ENCODE results near the gene GSE1. TPM values are rescaled to one million over a fixed set of nuclear protein-coding genes. Genes with fewer than 3 reads are reported as not detected.
A peak's percentile ranks its signal among the peaks of the same experiment; 100 is the strongest.

The GSE1 gene
- total and polyA plus RNA-seq, 2 of the 13 experiments (the other 11 are each of a cell fraction or from before 2014, with no cell fraction given), result 16.1 to 31.2 TPM

- TF ChIP-seq ZNF609 (CRISPR knock-in tag; IDR thresholded peaks at IDR 0.05; ENCODE audit: borderline replicate concordance) (no peak), IKZF5 (CRISPR knock-in tag; IDR thresholded peaks at IDR 0.05) (no peak), RFX3 (CRISPR knock-in tag; IDR thresholded peaks at IDR 0.05) (no peak), ATF3 (CRISPR knock-in tag; IDR thresholded peaks at IDR 0.05) (peak; percentile 16; the same call in 1 of the 2 replicates), CC2D1A (CRISPR knock-in tag; IDR thresholded peaks at IDR 0.05) (no peak), PRPF4 (IDR thresholded peaks at IDR 0.05; ENCODE audit: low read depth, low read length, poor library complexity, severe bottlenecking) (no peak), HNRNPL (IDR thresholded peaks at IDR 0.05; ENCODE audit: low read depth, low read length) (peak; percentile 85), ZNF318 (CRISPR knock-in tag; IDR thresholded peaks at IDR 0.05) (no peak), ZNF672 (CRISPR knock-in tag; IDR thresholded peaks at IDR 0.05) (no peak), POLR2AphosphoS2 (IDR thresholded peaks at IDR 0.05; ENCODE audit: low read depth, low read length) (no peak), ZNF292 (CRISPR knock-in tag; IDR thresholded peaks at IDR 0.05; ENCODE audit: borderline replicate concordance, low read depth) (0 out of 2 replicates have a peak, but pooled peaks have one; percentile 30), HNF4G (IDR thresholded peaks at IDR 0.05; ENCODE audit: borderline replicate concordance, low read depth, low read length) (peak; percentile 68), HNF4G (CRISPR knock-in tag; IDR thresholded peaks at IDR 0.05; ENCODE audit: borderline replicate concordance, low read depth) (no peak; the same call in 1 of the 2 replicates)
These were observed 107.1 kb downstream of the GSE1 start (continued) for GRCh38 chr16:85720302-85720637.
